Heart right ventricle (tissue), 16 donors: ENCODE measurements around the gene MLEC. TPM values are rescaled to one million over a fixed set of nuclear protein-coding genes. Genes with fewer than 3 reads are reported as not detected.

Experiments used
- ATAC-seq, 8 donors: fragments of 200-7000 bp; cut with Tn5 transposase; one replicate each; pipeline ENCODE4 v1.9.1; 2020; ENCODE audit warnings: mild to moderate bottlenecking in 8 of 8, moderate library complexity in 8 of 8, moderate number of reproducible peaks in 1 of 8
- DNase-seq, 2 donors: peaks; one replicate each; pipeline ENCODE4 v3.0.0-alpha.2; 2020
- H3K27ac ChIP-seq, 10 donors: fragments of 200-600 bp; sonication (generic) in 2 of 10; one replicate each; pipeline versions ENCODE4 v1.5.0 to v1.8.0; 2020 to 2022; ENCODE audit warnings: mild to moderate bottlenecking in 3 of 10
- H3K27me3 ChIP-seq, 7 donors: fragments of 200-600 bp; one replicate each; pipeline ENCODE4 v1.8.0; 2021 to 2022; ENCODE audit warnings: mild to moderate bottlenecking in 2 of 7
- H3K36me3 ChIP-seq, 9 donors: fragments of 200-600 bp; sonication (generic) in 1 of 9; one replicate each; pipeline versions ENCODE4 v1.5.0 to v1.8.0; 2020 to 2022; ENCODE audit warnings: mild to moderate bottlenecking in 2 of 9
- H3K4me1 ChIP-seq, 9 donors: fragments of 200-600 bp; sonication (generic) in 1 of 9; one replicate each; pipeline versions ENCODE4 v1.5.0 to v1.8.0; 2020 to 2022; ENCODE audit warnings: mild to moderate bottlenecking in 4 of 9
- H3K4me3 ChIP-seq, 10 donors: fragments of 200-600 bp; sonication (generic) in 2 of 10; one replicate each; pipeline versions ENCODE4 v1.5.0 to v1.8.0; 2020 to 2022; ENCODE audit warnings: mild to moderate bottlenecking in 7 of 10, moderate library complexity in 2 of 10
- H3K9me3 ChIP-seq, 11 donors: fragments of 200-600 bp in 10 of 11; sonication (generic) in 2 of 11; one replicate each; pipeline versions ENCODE4 v1.5.0 to v1.8.0; 2013 to 2022; ENCODE audit warnings: mild to moderate bottlenecking in 2 of 11, control low read depth in 1 of 11, moderate library complexity in 1 of 11
- CTCF ChIP-seq, 9 donors: fragments of 200-600 bp; sonication (generic) in 2 of 9; IDR thresholded peaks; one replicate each; pipeline versions ENCODE4 v1.5.0 to v1.8.0; 2021 to 2022; ENCODE audit warnings: antibody characterized with exemption in 9 of 9, mild to moderate bottlenecking in 5 of 9, moderate library complexity in 1 of 9
- WGBS, 2 donors: extraction: QIAGEN DNeasy Blood & Tissue Kit; methylation state at CpG; one replicate each; pipeline ENCODE4 v1.1.7; 2013; ENCODE audit warnings: inconsistent platforms in 1 of 2; 5-methylcytosine and 5-hydroxymethylcytosine counted together
- intact Hi-C, 10 donors: fragments of 100-400 bp; cut with DNase I; formaldehyde crosslinking; loops; one replicate each; pipeline versions ENCODE4 v1.11.1 to v1.14.2; 2022
- polyA plus RNA-seq, 2 donors: library from polyadenylated mRNA; stranded (reverse); fragments of 200-250 nt; gene quantifications; one replicate each; pipeline ENCODE4 v1.2.3, GENCODE V29; 2013
- total RNA-seq, 10 donors: library from RNA; stranded (reverse); fragmentation: NEBNext Ultra II Directional in 3 of 10; extraction: Animal tissue kit (Norgen Biotek cat#: 25700) in 3 of 10; gene quantifications; one replicate each; pipeline versions ENCODE4 v1.2.1 to v1.2.4, GENCODE V29; 2021 to 2023
- donor health status: Arrhythmogenic right ventricular cardiomyopathy.
- donor health status: ischemic (EF 13 %, LVEDD 7.1; RV severe dilation, severe dysfunction).
- donor health status: healthy with polysubstance abuse.
- donor health status: DM: no; HTN: yes; CAD: no.
- donor health status: DM: no; HTN: no; CAD: no.
- donor health status: ischemic (EF 25% LVEDD 6.9; RV normal size, moderate dysfunction).
- donor health status: ischemic (EF 25% LVEDD 5.7; RV mildly dilated, moderate dysfunction).
- donor health status: healthy.
- donor health status: DM: yes; HTN: yes; CAD: no.
- donor health status: Ischemic cardiomyopathy.
- donor health status: ischemic (EF 35%, LVEDD 5.7; RV mildly dilated, moderate dysfunction).
- donor health status: nonischemic (EF 11% LVEDD 7.7; RV severe dilation, severe dysfunction).
- donor health status: DM: yes; HTN: yes; CAD: no.
- donor health status: PGD.
- donor health status: ischemic (EF 29% LVEDD 5.4; RV normal size, mild dysfunction).
- donor health status: nonischemic (EF 23%, LVEDD 6.1; RV moderate dilation, normal function).

MLEC gene
- total and polyA plus RNA-seq, 12 donors = 35.3 to 179 (median 112) TPM

DNA sequence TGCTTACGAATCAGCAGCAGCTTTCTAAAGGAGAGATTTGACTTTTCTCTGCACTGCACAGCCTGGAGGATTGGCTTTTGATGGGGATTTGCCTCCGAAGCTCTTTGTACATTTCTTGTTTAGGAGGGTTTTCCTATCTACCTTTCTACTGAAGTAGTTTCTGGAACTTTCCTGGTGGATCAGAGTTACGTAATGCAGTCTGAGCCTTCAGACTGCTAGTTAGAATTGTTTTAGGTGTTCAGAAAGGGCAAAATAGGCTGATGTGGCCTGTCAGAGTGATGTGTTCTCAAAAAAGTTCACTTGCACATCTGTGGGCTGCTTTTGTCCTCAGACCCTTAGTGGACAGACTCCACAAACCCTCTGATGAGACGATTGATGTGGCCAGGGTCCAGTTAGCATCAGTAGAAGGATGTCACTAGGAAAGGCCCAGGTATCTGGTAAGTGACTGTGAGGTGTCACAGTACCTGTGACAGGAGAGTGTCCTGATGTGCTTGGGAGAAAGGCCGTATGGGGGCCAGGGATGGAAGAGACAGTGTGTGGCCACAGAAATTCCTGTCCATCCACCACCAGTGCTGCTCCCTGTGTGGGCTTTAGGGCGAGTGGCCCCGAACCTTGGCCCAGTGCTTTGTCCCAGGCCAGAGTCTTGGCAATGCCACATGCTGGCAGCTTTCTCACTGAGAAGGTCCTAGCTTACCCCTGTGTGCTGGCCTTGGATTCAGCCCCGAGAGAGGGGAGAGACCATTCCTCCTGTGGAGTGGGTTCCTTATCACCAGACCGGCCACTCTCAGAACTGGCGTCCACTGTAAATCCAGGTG lies 34.2 kb downstream of the MLEC start:
- ATAC-seq = no peak
- intact Hi-C loops = loop anchor here in 5 of 10 donors (10.0 kb wide), 3 partner anchors 184 to 254 kb away; partner anchors contain the start of genes HNF1A (in 4 of the 5) and SPPL3 (in 1 of the 5)

DNA sequence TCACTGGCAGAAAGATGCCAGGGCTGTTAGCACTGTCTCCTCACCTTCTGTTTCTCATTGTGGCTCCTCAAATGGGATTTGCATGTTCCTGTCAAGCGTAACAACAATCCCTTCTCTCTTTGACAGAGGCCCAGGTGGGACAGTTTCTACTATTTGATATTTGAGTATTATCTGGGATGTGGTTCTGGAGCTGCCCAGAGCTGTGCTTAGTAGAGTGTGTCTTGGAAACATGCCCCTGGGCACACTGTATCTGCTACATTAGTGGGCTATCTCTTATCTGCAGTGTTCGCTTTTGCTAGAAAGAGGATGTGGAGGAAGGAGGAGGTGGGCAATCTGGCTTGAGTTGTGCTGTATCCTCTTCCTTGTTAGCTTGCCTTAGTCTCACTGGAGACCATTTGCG lies 34.9 kb downstream of the MLEC start:
- Histone ChIP-seq H3K27me3 (no peaks in the 10 kb centered on the region), H3K4me3 (no peak overlapping the region), H3K36me3 (peaks cover 0 to 81% (median 48%) of the 10 kb centered on the region in 9 donors), H3K9me3 (no peaks in the 10 kb centered on the region), H3K27ac (no peak overlapping the region), H3K4me1 (peaks cover 0 to 60% (median 24%) of the 10 kb centered on the region in 9 donors)
- no peak for DNase-seq
- WGBS, 2 donors = 79 to 88% methylated on average over 3 of the region's 3 CpGs
- TF ChIP-seq CTCF (IDR thresholded peaks at IDR 0.05) = no peak
- ATAC-seq = no peak
- intact Hi-C loops = loop anchor here in 5 of 10 donors (10.0 kb wide), 3 partner anchors 183 to 253 kb away; partner anchors contain the start of genes HNF1A (in 4 of the 5) and SPPL3 (in 1 of the 5)

More for the DNA sequence above, 34.2 kb downstream of the MLEC start:
- peaks cover 0 to 88% (median 54%) of the 10 kb centered on the region in 9 donors for H3K36me3 ChIP-seq
- no peak for DNase-seq
- TF ChIP-seq CTCF (IDR thresholded peaks at IDR 0.05) = no peak
- H3K4me3 ChIP-seq = no peak overlapping the region
- no peaks in the 10 kb centered on the region for H3K27me3 ChIP-seq
- peak overlapping the region in 8 of 10 donors; percentile 4 to 61 (median 33) for H3K27ac ChIP-seq
- H3K4me1 ChIP-seq = peaks cover 0 to 53% (median 20%) of the 10 kb centered on the region in 9 donors
- WGBS, 2 donors = 90 to 92% methylated on average over 10 of the region's 10 CpGs
- no peaks in the 10 kb centered on the region for H3K9me3 ChIP-seq

DNA sequence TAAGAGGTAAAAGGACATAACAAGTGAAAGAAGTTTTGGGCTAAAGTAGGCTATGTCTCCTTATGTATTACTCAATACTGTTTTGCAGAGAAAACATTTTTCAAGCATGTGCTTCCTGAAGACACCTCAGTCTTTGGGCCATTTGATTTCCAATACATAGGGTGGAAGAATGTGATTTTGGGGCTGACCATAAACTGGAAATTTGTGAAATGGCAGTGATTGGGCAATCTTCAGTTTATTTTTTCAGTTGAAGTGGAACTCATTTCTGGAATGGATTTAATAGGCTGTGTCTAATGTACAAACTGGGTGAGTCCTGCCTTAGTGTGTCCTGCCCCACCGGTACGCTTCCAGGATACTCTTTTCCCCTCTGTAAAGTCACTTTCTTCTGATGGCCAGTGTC lies 35.8 kb downstream of the MLEC start:
- 98 to 100% methylated on average over 2 of the region's 2 CpGs for WGBS, 2 donors
- no peak for DNase-seq
- no peak overlapping the region for H3K27ac ChIP-seq
- intact Hi-C loops = loop anchor here in 5 of 10 donors (10.0 kb wide), 3 partner anchors 182 to 252 kb away; partner anchors contain the start of genes HNF1A (in 4 of the 5) and SPPL3 (in 1 of the 5)
- TF ChIP-seq CTCF (IDR thresholded peaks at IDR 0.05) = no peak
- peaks cover 0 to 81% (median 42%) of the 10 kb centered on the region in 9 donors for H3K36me3 ChIP-seq
- peaks cover 0 to 60% (median 24%) of the 10 kb centered on the region in 9 donors for H3K4me1 ChIP-seq
- H3K27me3 ChIP-seq = no peaks in the 10 kb centered on the region
- no peak overlapping the region for H3K4me3 ChIP-seq
- no peak for ATAC-seq
- H3K9me3 ChIP-seq = no peaks in the 10 kb centered on the region

DNA sequence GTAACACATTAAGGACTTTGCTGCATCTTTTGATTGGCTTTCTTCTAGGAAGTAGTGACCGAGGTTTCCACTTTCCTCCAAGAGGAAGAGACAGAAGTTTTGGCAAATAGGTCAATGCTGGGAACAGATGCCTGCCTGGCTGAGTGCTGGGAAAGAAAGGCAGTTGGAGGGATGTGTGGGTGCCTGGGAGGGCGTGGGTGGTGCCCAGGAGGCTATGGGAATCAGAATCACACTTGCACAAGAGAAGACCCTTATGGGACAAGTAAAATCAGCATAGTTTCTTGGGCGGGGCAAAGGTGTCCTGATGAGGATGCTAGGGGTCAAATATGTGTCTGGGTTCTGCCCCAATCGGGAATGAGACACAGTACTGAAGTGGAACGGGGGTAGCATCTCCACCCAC lies 37.8 kb downstream of the MLEC start:
- Histone ChIP-seq H3K4me1 (peaks cover 0 to 42% (median 24%) of the 10 kb centered on the region in 9 donors), H3K4me3 (no peak overlapping the region), H3K36me3 (peaks cover 0 to 81% (median 34%) of the 10 kb centered on the region in 9 donors), H3K27ac (peak overlapping the region in 2 of 10 donors; percentile 85 to 89), H3K9me3 (no peaks in the 10 kb centered on the region), H3K27me3 (no peaks in the 10 kb centered on the region)
- ATAC-seq (no peak), DNase-seq (no peak)
- no peak for TF ChIP-seq CTCF (IDR thresholded peaks at IDR 0.05)
- WGBS, 2 donors = 65 to 69% methylated on average over 5 of the region's 5 CpGs
- intact Hi-C loops = loop anchor here in 6 of 10 donors (5.0 to 10.0 kb wide), 4 partner anchors 180 to 250 kb away; partner anchors contain the start of genes HNF1A (in 4 of the 6) and SPPL3 (in 1 of the 6)
